AG08395 (cell line): ENCODE measurements around the gene MYO1D.
"Not testable (repeated sequence)": the region's sequence is repeated elsewhere in the genome, so short reads cannot be mapped to it uniquely, and the experiment has no call there.

ENCODE experiments used
- DNase-seq: peaks from one replicate; pipeline ENCODE4 v3.0.0; 2012; ENCODE audit warnings: mixed read lengths, low spot score

MYO1D gene

DNA sequence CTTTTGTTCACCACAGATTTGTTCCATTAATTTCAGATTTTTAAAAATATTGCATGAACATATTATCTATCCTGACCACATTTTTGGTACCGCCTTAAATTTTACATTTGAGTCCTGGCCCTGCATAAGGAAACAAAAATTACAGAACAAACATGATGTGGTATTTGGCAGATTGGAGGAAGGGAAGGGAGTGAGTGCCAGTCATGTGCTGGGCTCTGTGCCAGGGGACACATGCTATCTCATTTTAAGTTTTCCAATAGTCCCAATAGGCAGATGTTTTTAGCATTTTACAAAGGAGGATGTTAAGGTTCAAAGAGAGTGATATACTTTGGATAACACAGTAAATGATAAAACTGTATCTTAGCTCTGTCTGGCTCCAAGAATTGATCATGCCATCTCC lies 205.0 kb downstream of the MYO1D start:
- no peak for DNase-seq

DNA sequence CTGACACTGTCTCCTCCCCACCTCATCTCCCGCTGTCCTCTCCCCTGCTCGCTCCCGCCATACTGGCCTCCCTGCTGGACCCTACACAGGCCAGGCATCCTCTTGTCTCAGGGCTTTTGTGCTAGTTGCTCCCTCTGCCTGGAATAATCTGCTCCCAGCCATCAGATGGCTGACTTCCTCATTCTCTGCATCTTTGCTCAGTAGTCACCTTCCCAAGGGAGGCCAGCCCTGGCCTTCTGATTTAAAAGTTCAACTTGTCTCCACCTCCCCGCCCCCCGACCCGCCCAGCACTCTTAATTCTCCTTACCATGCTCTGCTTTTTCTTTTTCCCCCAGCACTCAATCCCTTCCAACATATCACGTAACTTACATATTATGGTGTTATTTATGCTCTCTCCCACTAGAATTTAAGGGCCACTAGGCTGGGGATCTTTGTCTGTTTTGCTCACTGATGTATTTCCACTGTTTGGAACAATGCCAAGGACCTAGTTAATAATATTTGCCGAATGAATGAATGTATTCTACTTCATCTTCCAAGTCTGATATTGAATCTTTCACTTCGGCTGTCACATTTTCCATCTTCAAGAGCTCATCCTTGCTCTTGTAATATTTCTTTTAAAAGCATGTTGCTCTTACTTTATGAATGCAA lies 211.9 kb downstream of the MYO1D start:
- no peak for DNase-seq

DNA sequence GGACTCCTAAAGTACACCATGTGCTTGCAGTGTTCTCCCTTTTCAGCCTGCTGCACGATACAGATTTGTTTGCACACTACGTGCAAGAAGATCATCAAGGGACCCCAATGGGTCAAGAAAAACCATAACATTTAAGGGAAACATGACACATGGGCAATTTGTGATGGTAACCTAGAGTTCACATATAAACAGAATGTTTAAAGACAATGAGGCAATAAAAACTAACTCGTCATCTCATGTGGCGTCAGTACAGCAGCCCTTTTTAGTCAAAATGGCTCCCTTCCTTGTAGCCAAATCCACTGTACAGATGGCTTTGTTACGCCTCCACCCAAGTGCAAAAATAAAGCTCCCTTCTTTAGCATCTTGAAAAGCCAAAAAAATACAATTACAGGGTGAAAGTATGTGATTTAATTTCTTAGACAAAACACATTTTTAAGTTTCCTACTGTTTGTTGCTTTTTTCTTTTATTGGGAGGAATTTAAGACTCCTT lies 216.4 kb downstream of the MYO1D start:
- DNase-seq, result no peak

DNA sequence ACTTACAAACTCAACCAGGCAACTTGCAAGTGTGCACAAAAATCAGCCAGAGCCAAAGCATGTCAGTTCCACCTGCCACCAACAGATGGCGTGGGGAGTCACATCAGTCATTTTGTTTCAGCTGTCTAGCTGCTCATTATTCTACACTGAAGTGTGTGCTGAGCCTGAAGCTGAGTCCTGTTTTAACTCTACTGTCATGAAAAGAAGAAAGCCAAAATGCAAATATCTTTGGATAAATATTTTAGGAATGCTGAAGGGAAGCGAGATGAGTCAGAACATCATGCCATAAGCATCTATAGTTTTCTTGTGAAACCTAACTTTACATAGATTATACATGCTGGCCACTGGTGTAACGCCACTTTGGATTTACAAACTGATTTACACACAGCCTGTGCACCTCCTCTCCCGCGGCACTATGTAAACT lies 217.5 kb downstream of the MYO1D start:
- peak; percentile 74 for DNase-seq

DNA sequence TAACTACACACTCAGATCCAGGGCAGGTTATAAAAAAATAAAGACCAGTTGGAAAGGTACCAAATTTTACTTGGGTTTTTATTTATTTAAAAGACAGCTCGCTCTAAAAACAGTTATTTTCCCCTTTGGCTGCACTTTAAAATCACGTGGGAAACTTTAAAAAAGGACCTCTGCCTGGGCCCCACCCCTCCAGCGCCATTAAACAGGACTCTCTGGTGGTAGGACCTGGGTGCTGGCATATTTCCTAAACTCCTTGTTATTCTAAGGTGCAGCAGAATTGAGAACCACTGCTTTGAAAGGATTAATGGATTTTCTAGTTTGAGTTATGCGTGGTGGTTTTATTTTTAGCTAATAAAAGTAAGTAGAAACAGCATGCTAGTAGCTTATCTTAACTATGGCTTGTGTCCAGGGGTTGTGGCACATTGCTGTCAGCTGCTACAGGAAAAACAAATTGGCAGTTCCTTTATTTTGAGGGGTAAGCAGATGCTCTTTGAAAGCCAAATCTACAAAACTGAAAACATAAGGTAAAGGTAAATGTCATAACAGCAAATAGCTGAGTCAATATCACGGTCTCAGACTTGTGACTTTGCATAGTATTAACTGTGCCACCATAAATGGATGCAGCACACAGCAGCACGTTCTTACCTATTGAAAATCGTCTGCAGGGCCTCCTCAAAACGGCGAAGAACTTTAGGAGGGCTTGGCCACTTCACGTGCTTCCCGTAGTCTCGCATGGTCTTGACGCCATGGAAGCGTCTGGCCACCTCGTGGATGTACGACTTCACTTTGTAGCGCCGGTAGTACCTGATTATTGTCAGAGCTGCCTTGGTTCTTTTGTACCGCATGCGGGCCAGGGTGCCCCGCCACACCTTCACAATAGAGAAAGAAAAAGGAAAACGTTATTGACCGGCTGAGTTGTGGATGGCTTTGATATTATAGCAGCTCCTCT lies 218.2 kb downstream of the MYO1D start:
- no peak for DNase-seq

DNA sequence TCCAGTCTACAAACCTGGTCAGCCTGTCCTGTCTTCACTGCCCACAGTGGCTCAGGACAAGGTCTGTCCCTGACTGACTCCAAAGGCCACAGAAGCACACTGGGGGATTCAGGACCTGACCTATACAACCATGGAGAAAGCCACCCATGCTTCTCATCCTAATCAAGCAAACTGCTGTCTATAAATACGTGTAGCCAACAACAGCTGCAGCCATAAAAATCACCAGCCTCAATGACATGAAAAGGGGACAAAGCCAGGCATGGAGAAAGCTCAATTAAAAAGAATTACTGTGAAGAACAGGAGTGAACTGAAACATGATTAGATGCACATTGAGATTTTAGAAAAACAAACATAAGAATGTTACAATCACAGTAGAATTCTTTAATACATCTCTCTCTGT lies 220.0 kb downstream of the MYO1D start:
- no peak for DNase-seq

DNA sequence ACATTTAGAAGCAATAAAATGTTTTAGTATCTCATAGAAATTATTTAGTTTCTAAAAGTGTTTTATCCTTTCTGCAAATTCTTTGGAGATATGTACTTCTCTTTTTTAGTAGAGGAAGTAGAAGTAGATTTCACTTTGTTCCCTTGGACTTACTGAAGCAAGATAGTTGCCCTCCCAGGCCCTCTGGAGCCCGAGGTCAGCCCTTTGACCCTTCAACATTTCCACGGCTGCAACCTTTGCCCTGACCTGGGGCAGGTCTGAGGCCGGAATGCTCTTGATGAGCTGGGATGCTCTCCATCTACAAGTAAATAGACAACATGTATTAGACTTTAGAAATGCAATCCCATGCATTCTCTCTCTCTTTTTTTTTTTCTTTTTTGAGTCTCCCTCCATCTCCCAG lies 222.6 kb downstream of the MYO1D start:
- DNase-seq, result no peak

DNA sequence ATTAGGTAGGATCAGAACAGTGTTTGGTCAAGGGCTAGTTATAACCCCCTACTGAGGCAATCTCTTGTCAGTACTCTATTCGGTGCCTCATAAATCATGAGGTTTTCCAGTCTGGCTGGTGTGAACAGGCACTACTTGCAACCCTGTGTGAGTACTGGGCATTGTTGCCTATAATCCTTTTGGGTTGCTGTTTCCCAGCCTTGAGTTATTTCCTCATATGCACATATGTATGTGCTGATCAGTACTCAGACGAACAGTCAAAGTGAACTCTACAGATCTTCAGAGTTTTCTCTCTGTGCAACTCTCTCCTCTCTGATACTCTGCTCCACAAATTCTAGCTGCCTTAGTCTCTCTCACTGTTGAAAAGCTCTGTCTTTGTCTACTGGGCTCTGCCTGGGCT lies 225.8 kb downstream of the MYO1D start:
- DNase-seq, result no peak

DNA sequence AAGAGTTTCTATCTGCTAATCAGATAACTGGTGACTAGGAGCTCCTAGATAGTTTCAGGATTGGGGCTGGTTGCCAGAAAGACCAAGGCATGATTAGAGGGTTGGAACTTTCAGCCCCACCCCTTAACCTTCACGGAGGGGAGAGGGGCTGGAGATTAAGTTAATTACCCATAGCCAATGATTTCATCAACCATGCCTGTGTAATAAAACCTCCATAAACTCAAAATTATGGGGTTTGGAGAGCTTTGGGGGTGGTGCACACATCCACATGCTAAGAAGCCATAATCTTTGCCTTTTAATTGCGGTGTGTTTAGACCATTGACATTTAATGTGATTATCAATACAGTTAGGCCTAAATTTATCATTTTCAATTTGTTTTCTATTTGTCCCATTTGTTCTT lies 228.5 kb downstream of the MYO1D start:
- DNase-seq, result no peak

DNA sequence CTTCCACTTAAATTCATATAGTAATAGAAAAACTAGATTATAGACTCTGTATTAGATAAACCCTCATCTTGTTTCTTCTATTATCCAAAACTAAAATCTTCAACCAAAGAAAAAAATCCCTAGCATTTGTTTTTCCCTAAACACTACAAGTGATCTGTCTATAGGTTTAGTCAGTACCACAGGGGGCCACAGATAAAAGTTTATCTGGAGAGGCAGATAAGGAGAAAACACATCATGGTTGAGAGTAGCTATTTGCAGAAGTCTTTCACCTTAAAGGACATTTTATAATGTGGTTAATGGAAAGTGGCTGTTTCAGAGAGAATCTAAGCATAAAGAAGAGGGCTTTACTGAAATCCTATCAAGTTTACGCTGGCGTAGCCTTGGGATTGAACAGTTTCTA lies 230.0 kb downstream of the MYO1D start:
- DNase-seq, result no peak

DNA sequence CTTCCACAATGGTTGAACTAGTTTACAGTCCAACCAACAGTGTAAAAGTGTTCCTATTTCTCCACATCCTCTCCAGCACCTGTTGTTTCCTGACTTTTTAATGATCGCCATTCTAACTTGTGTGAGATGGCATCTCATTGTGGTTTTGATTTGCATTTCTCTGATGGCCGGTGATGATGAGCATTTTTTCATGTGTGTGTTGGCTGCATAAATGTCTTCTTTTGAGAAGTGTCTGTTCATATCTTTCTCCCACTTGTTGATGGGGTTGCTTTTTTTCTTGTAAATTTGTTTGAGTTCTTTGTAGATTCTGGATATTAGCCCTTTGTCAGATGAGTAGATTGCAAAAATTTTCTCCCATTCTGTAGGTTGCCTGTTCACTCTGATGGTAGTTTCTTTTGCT lies 235.4 kb downstream of the MYO1D start:
- DNase-seq, result not testable (repeated sequence)

DNA sequence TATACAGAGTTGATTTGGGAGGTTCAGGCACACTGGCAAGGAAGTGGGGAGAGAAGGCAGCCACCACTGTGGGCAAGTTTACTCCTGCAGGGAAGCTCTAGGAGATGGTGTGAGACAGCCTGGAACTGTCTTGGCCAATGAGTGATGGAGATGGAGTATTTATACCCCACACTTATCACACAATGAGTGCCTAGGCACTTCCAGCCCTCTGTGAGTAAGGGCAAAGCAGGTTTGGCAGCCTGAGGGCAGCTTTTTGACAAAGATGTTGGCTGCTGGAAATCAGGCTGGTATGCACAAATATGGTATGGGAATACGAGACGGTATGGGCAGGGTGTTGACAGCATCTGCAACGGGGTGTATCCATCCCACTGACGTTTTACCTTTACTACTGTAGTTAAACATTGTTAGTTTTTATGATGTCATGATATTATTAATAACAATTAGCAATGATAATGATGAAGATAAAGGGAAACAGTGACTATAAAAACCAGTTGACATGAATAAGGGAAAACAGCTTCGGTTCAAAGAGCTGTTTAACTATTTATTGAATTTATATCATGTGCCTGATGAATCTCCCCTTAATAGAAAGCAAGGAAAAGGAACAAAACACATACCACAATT lies 240.2 kb downstream of the MYO1D start:
- no peak for DNase-seq

DNA sequence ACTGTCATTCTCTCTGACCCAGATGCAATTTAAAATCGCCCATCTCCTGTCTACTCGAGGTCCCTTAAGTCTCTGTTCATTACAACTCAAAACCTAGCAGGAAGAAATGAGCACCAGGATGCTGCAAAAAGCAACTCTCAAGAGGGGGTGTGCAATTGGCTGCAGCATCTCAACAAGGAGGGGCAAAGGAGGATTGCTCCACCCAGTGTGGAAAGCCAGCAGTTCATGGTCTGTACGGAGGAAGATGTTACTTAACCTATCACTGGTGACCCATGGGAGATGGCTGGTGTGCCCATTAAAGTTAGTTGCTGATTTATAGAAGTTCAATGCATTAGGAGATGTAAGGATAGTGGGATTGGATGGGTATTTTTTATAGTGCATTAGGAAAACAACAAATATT lies 242.8 kb downstream of the MYO1D start:
- no peak for DNase-seq

DNA sequence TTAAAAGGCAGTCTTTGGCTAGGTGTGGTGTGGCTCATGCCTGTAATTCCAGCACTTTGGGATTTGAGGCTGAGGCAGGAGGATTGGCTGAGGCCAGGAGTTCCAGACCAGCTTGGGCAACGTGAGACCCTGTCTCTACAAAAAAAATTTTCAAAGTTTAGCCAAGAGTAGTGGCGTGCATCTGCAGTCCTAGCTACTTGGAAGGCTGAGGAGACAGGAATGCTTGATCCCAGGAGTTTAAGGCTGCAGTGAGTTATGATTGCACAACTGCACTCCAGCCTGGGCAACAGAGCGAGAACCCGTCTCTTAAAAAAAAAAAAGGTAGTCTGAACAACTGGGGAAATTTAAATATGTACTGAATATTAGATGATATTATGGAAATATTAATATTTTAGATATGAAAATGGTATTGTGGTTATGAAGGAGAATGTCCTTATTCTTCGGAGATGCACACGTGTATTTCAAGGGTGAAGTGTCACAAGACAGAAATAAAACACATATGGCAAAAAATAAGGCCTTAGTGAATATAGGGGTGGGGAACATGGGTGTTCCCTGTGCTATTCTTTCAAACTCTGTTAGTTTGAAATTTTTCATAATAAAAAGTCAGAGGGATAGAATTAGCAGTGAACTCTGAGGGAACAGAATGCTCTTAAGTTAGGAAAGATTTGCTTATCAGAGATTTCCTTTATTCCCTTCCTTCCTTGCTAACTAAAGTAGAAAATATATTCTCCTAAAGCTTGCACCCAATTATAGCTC lies 245.4 kb downstream of the MYO1D start:
- no peak for DNase-seq

DNA sequence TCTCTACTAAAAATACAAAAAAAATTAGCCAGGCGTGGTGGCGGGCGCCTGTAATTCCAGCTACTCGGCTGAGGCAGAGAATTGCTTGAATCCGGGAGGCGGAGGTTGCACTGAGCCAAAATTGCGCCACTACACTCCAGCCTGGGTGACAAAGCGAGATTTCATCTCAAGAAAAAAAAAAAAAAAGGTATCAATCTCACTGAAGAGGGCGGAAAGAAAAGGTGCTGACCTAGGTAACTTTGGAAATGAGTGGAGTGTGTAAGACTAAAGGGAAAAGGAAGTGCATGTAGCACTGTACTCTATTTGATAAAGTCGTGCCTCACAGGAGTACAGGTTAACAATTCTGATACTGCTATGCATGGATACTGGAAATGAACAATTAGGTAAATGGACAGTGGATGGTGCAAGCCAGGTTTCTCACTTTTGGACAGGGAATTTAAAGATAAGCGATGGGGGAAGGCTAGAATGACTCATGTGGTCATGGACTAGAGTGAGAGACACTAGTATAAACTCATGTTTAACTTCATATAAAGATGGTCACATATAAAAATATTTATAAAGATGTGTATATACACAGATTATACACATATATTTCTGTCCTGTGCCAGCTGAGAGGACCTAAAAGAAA lies 247.2 kb downstream of the MYO1D start:
- DNase-seq, result no peak

DNA sequence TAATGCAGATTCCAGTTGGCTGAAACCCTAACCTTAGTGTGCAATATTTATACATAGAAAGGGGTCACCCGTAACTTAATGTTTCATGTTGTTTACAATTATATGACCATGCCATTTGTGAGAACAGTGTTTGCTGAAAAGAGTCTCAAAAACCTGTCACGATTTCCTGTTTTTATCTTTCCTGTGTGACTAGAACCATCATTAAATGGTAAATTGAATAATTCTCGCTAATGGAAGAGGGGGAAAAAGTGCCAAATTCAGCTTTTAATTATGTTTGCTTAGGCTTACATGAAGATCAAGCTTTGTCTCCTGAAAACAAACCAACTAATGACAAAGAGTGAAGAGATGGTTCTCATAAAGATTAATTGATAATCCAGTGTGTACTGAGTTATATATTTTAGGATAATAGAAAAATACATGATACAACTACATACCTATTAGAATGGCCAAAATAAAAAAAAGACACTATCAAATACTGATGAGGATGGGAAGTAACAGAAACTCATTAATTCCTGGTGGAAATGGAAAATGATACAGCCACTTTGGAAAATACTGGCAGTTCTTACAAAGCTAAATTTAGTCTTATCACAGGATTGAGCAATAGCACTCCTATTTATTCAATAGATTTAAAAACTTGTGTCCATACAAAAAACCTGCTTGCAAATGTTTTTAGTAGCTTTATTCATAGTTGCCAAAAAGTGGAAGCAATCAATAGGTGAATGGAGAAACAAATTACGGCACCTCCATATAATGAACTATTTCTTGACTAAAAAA lies 248.5 kb downstream of the MYO1D start:
- DNase-seq, result no peak

DNA sequence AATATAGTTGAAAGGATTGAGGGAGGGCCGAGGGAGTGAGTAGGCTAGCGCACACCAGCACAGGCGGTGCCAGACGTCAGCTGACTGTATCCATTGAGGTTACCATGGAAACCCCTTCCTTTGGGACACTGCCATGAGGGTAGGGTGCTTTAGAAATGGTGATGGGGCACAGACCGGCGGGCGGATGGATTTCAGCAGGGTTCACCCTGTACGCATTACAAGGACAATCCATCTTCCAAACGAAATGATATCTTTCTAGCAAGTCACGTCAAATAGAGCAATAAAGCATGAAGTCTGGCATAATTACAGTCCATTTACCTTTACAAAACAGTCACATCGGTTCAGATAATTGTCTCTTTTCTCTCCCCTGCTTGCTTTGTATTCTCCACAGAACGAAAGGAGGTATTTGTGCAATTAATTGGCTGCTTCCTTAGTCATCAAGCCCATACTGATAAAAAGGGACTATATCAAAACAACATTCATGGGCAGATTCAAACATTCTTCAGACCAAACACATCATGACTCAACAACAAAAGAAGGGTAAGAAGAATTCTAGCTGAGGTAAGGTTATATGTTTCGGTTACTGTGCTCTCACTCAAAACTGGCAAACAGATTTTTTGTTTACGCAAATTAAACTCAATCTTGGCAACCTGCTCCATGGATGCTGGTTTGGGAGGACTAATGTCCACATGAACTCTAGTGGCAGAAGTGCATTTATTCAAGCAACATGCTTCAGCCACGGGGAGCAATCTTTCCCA lies 249.5 kb downstream of the MYO1D start:
- DNase-seq, result peak; percentile 27

DNA sequence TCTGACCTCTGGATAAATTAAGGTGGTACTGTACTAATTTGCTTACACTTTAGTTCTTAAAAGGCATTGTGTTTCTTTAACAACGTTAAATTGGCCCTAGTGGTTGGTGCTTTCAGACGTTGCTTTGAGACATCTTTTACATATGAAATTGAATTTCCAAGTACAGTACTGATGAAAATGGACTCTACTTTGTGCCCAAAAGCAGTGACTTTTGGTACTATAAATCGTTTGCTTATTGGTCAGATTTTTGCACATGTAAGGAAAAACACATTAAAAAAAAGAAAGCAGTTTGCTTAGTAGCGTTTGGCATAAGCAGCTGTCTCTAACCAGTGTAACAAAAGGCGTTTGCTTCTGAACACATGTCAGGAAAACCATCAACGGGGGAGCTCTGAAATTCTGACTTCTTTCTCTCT lies 250.5 kb downstream of the MYO1D start:
- DNase-seq, result no peak

DNA sequence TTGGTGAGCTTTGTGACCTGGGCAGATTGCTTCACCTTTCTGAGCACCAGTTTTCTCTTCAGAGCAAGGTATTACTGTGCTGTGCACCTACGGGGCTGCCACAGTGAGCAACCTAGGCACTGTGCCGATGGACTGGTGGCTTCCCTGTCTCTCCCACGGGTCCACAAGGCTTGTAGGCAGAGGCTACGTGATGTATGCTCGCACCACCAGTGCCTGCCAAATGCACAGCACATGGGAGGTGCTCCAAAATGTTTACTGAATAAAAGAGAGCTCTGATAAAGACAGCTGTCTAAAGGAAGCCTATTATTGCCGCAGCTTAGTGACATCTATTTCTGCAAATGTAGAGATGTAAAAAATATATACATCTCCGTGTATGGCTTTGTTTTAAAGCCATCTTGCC lies 251.0 kb downstream of the MYO1D start:
- DNase-seq, result no peak

DNA sequence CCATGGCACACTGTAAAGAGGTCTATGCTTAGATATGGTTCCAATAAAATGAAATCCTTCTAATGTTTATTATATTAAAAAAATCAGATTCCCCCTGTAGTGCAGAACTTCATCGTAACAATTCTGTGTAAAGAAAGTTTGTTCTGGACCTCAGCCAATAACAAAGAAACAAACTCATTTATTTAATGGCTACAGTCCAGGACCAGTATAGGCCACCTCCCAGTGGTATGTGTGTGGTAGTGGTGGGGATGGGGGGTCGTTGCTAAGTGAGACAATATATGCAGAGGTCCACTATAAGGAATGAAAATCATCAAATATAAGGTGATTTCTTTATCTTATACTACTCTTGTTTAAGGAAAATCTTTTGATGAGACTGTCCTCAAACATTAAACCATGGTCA lies 253.7 kb downstream of the MYO1D start:
- DNase-seq, result no peak
